Measurements from ENCODE around the gene FCSK. TPM values are rescaled to one million over a fixed set of nuclear protein-coding genes. Genes with fewer than 3 reads are reported as not detected.
"Not testable (repeated sequence)": the region's sequence is repeated elsewhere in the genome, so short reads cannot be mapped to it uniquely, and the experiment has no call there.

The FCSK gene
- total RNA-seq, 1 experiment from 2014 or later, result 25.5 TPM

GRCh38 chr16:70523076-70523742, 68.8 kb downstream of the FCSK start, which contains the start of gene COG4:
Gene COG4 (minus strand): TSS chr16:70523554. CDS start chr16:70523543, 11 bp downstream.
- POLR2A ChIA-PET, result interaction anchor here (0.6 to 1.6 kb wide), 6 partner anchors 70 to 249 kb away, joined by 3 to 18 read pairs (median 6); partner anchors contain the start of gene DDX19A

GRCh38 chr16:70523743-70524398, 69.5 kb downstream of the FCSK start, which contains the start of gene SF3B3:
Gene SF3B3 (plus strand): TSS chr16:70523816. CDS start chr16:70526657, 2,841 bp downstream.
- CTCF ChIA-PET, result no interaction called here
- Mint-ChIP-seq H3K36me3 (ENCODE audit: insufficient read depth, unreplicated experiment) (peaks cover 57% of the 10 kb centered on the region), H3K27me3 (ENCODE audit: insufficient read depth, unreplicated experiment) (no peaks in the 10 kb centered on the region), H3K9me3 (ENCODE audit: unreplicated experiment) (no peaks in the 10 kb centered on the region), H3K4me3 (ENCODE audit: unreplicated experiment) (peak within 1 kb of the TSS; percentile 98), H3K4me1 (ENCODE audit: low read depth, unreplicated experiment) (peaks cover 19% of the 10 kb centered on the region), H3K27ac (ENCODE audit: unreplicated experiment) (peak within 1 kb of the TSS; percentile 99)
- Histone ChIP-seq H3K9me3 (no peaks in the 10 kb centered on the region), H3K36me3 (ENCODE audit: control insufficient read depth, insufficient read depth, low read length) (no peaks in the 10 kb centered on the region), H3K4me1 (peaks cover 24% of the 10 kb centered on the region), H3K4me3 (ENCODE audit: low read depth, low read length) (peak within 1 kb of the TSS; percentile 93), H3K27me3 (replicated peaks; ENCODE audit: control insufficient read depth, insufficient read depth, low read length) (no peaks in the 10 kb centered on the region)
- POLR2A ChIA-PET, result interaction anchor here (0.6 to 1.4 kb wide), 2 partner anchors 91 to 177 kb away, joined by 3 to 6 read pairs; partner anchors contain the start of gene DDX19A
- DNase-seq, result peak; percentile 70 to 80
- no TSS peak for BruUV-seq (replicated peaks)
- intact Hi-C loops (cut with micrococcal nuclease; ENCODE audit: unreplicated experiment), result loop anchor here (1.0 kb wide), 2 partner anchors 143 to 178 kb away; partner anchors contain the start of gene DDX19A
- TF ChIP-seq, protein P1, sequence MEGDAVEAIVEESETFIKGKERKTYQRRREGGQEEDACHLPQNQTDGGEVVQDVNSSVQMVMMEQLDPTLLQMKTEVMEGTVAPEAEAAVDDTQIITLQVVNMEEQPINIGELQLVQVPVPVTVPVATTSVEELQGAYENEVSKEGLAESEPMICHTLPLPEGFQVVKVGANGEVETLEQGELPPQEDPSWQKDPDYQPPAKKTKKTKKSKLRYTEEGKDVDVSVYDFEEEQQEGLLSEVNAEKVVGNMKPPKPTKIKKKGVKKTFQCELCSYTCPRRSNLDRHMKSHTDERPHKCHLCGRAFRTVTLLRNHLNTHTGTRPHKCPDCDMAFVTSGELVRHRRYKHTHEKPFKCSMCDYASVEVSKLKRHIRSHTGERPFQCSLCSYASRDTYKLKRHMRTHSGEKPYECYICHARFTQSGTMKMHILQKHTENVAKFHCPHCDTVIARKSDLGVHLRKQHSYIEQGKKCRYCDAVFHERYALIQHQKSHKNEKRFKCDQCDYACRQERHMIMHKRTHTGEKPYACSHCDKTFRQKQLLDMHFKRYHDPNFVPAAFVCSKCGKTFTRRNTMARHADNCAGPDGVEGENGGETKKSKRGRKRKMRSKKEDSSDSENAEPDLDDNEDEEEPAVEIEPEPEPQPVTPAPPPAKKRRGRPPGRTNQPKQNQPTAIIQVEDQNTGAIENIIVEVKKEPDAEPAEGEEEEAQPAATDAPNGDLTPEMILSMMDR (IDR thresholded peaks at IDR 0.05; ENCODE audit: insufficient read depth in 1 of 2, low read depth in 1 of 2, low read length in 1 of 2, severe bottlenecking in 1 of 2, unreplicated experiment in 1 of 2), result no peak

More at GRCh38 chr16:70523076-70523742, 68.8 kb downstream of the FCSK start, which contains the start of gene COG4:
- H3K9me3 ChIP-seq, result no peaks in the 10 kb centered on the region
- Mint-ChIP-seq H3K36me3 (ENCODE audit: insufficient read depth, unreplicated experiment) (peaks cover 51% of the 10 kb centered on the region), H3K27me3 (ENCODE audit: insufficient read depth, unreplicated experiment) (no peaks in the 10 kb centered on the region), H3K4me3 (ENCODE audit: unreplicated experiment) (peak within 1 kb of the TSS; percentile 98), H3K4me1 (ENCODE audit: low read depth, unreplicated experiment) (peaks cover 19% of the 10 kb centered on the region), H3K27ac (ENCODE audit: unreplicated experiment) (peak within 1 kb of the TSS; percentile 99), H3K9me3 (ENCODE audit: unreplicated experiment) (no peaks in the 10 kb centered on the region)
- TSS peak; percentile 86 for BruUV-seq (replicated peaks)
- peak within 1 kb of the TSS; percentile 93 for H3K4me3 ChIP-seq (ENCODE audit: low read depth, low read length)
- TF ChIP-seq, protein P1 (IDR thresholded peaks at IDR 0.05; ENCODE audit: insufficient read depth in 1 of 2, low read depth in 1 of 2, low read length in 1 of 2, severe bottlenecking in 1 of 2, unreplicated experiment in 1 of 2), result no peak
- intact Hi-C loops (cut with micrococcal nuclease; ENCODE audit: unreplicated experiment), result loop anchor here (1.0 kb wide), 1 partner anchor 177 kb away; the partner anchor contains the start of gene DDX19A
- H3K4me1 ChIP-seq, result peaks cover 24% of the 10 kb centered on the region
- no peaks in the 10 kb centered on the region for H3K27me3 ChIP-seq (replicated peaks; ENCODE audit: control insufficient read depth, insufficient read depth, low read length)
- DNase-seq, result peak; percentile 92 to 93
- CTCF ChIA-PET, result no interaction called here
- H3K36me3 ChIP-seq (ENCODE audit: control insufficient read depth, insufficient read depth, low read length), result no peaks in the 10 kb centered on the region

DNA sequence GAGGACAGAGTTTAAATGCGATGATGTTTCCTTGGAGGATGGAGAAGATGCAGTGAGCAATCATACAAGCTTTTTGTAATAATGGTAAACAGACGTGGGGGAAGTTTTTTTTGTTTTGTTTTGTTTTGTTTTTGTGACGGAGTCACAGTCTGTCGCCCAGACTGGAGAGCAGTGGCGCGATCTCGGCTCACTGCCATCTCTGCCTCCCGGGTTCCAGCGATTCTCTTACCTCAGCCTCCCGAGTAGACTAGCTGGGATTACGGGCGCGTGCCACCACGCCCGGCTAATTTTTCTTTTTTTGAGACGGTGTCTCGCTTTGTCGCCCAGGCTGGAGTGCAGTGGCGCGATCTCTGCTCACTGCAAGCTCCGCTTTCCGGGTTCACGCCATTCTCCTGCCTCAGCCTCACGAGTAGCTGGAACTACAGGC, 70.0 kb downstream of the FCSK start:
- ChIA-PET POLR2A (interaction anchor here (0.6 to 1.2 kb wide), 5 partner anchors 10 to 178 kb away, joined by 3 to 5 read pairs (median 3); partner anchors contain the start of gene FCSK), CTCF (interaction anchor here (0.7 kb wide), 1 partner anchor 126 kb away, joined by 3 read pairs; no protein-coding TSS in a partner anchor)
- peak overlapping the region; percentile 93 for H3K4me3 ChIP-seq (ENCODE audit: low read depth, low read length)
- not testable (repeated sequence) for H3K27me3 Mint-ChIP-seq (ENCODE audit: insufficient read depth, unreplicated experiment); H3K27me3 ChIP-seq (replicated peaks; ENCODE audit: control insufficient read depth, insufficient read depth, low read length); H3K9me3 Mint-ChIP-seq (ENCODE audit: unreplicated experiment); H3K9me3 ChIP-seq; H3K36me3 ChIP-seq (ENCODE audit: control insufficient read depth, insufficient read depth, low read length)
- peaks cover 24% of the 10 kb centered on the region for H3K4me1 ChIP-seq
- H3K4me3 Mint-ChIP-seq (ENCODE audit: unreplicated experiment), result peak overlapping the region; percentile 98
- intact Hi-C loops (cut with micrococcal nuclease; ENCODE audit: unreplicated experiment), result loop anchor here (1.0 kb wide), 1 partner anchor 143 kb away; no protein-coding TSS in a partner anchor
- peak in 1 of 2 experiments; percentile 31 for DNase-seq
- peaks cover 19% of the 10 kb centered on the region for H3K4me1 Mint-ChIP-seq (ENCODE audit: low read depth, unreplicated experiment)
- H3K36me3 Mint-ChIP-seq (ENCODE audit: insufficient read depth, unreplicated experiment), result peaks cover 62% of the 10 kb centered on the region
- peak overlapping the region; percentile 99 for H3K27ac Mint-ChIP-seq (ENCODE audit: unreplicated experiment)
- TSS peak; percentile 72 for BruUV-seq (replicated peaks)
